Liver (tissue), 9 donors: ENCODE measurements around the gene DNAH2. TPM values are rescaled to one million over a fixed set of nuclear protein-coding genes. Genes with fewer than 3 reads are reported as not detected.

Experiments
- DNase-seq: peaks from one replicate; pipeline ENCODE4 v3.0.0-alpha.2; 2017; ENCODE audit warnings: low spot score
- H3K27ac ChIP-seq, 2 donors: one replicate each; pipeline ENCODE4 v1.7.0; 2013; ENCODE audit warnings: inconsistent platforms in 2 of 2, low read length in 2 of 2, control low read depth in 1 of 2, low read depth in 1 of 2, mild to moderate bottlenecking in 1 of 2
- H3K27me3 ChIP-seq, 4 donors: one replicate each; pipeline versions ENCODE4 v1.6.1 to v1.7.0; 2013; ENCODE audit warnings: low read length in 3 of 4, inconsistent platforms in 1 of 4, mild to moderate bottlenecking in 1 of 4, moderate library complexity in 1 of 4; ENCODE audit not compliant: control insufficient read depth in 4 of 4, insufficient read depth in 4 of 4
- H3K36me3 ChIP-seq, 4 donors: one replicate each; pipeline versions ENCODE4 v1.6.1 to v1.7.0; 2013; ENCODE audit warnings: low read length in 3 of 4, mild to moderate bottlenecking in 3 of 4, low read depth in 1 of 4, moderate library complexity in 1 of 4; ENCODE audit not compliant: control insufficient read depth in 4 of 4, insufficient read depth in 3 of 4
- H3K4me1 ChIP-seq, 4 donors: one replicate each; pipeline versions ENCODE4 v1.6.1 to v1.7.0; 2013; ENCODE audit warnings: low read length in 3 of 4, mild to moderate bottlenecking in 3 of 4, moderate library complexity in 1 of 4; ENCODE audit not compliant: control insufficient read depth in 4 of 4, insufficient read depth in 4 of 4
- H3K4me3 ChIP-seq, 3 donors: one replicate each; pipeline versions ENCODE4 v1.6.1 to v1.7.0; 2013; ENCODE audit warnings: low read length in 3 of 3, control low read depth in 1 of 3, low read depth in 1 of 3, mild to moderate bottlenecking in 1 of 3
- H3K9ac ChIP-seq, 2 donors: one replicate each; pipeline ENCODE4 v1.7.0; 2013; ENCODE audit warnings: low read length in 2 of 2, mild to moderate bottlenecking in 2 of 2, moderate library complexity in 2 of 2, control low read depth in 1 of 2, low read depth in 1 of 2
- H3K9me3 ChIP-seq, 4 donors: one replicate each; pipeline versions ENCODE4 v1.6.1 to v1.7.0; 2013; ENCODE audit warnings: low read length in 3 of 4; ENCODE audit not compliant: control insufficient read depth in 4 of 4
- ATF3 ChIP-seq: IDR thresholded peaks from 2 replicates; pipeline ENCODE4 v1.6.1; 2016; ENCODE audit warnings: antibody characterized with exemption
- CTCF ChIP-seq: fragments of 150-350 bp; IDR thresholded peaks from 2 replicates; pipeline ENCODE4 v1.5.1; 2017; ENCODE audit warnings: improper control_type of control experiment, low read depth, low read length; ENCODE audit not compliant: missing input control
- EGR1 ChIP-seq, 2 donors: IDR thresholded peaks; 2 replicates each; pipeline ENCODE4 v1.6.1; 2016 to 2018; ENCODE audit warnings: antibody characterized with exemption in 2 of 2, low read depth in 2 of 2
- FOXA1 ChIP-seq: IDR thresholded peaks from 2 replicates; pipeline ENCODE4 v1.6.1; 2016; ENCODE audit warnings: antibody characterized with exemption
- FOXA2 ChIP-seq: IDR thresholded peaks from 2 replicates; pipeline ENCODE4 v1.6.1; 2016; ENCODE audit warnings: antibody characterized with exemption
- GABPA ChIP-seq, 2 donors: IDR thresholded peaks in 1 of 2; conservative IDR thresholded peaks in 1 of 2; 2 replicates each; pipeline ENCODE4 v1.6.1; 2016; ENCODE audit warnings: antibody characterized with exemption in 2 of 2, mild to moderate bottlenecking in 1 of 2, moderate library complexity in 1 of 2
- HNF4A ChIP-seq, 2 donors: conservative IDR thresholded peaks; 2 replicates each; pipeline ENCODE4 v1.6.1; 2016; ENCODE audit warnings: antibody characterized with exemption in 2 of 2, mild to moderate bottlenecking in 2 of 2
- HNF4G ChIP-seq: IDR thresholded peaks from 2 replicates; pipeline ENCODE4 v1.6.1; 2016; ENCODE audit warnings: antibody characterized with exemption
- JUND ChIP-seq, 2 donors: IDR thresholded peaks; 2 replicates each; pipeline ENCODE4 v1.6.1; 2016; ENCODE audit warnings: antibody characterized with exemption in 2 of 2
- MAX ChIP-seq: IDR thresholded peaks from 2 replicates; pipeline ENCODE4 v1.6.1; 2016; ENCODE audit warnings: antibody characterized with exemption
- NR2F2 ChIP-seq: IDR thresholded peaks from 2 replicates; pipeline ENCODE4 v1.6.1; 2016; ENCODE audit warnings: antibody characterized with exemption
- RAD21 ChIP-seq, 2 donors: IDR thresholded peaks; 2 replicates each; pipeline ENCODE4 v1.6.1; 2016; ENCODE audit warnings: antibody characterized with exemption in 2 of 2, mild to moderate bottlenecking in 2 of 2
- REST ChIP-seq: IDR thresholded peaks from 2 replicates; pipeline ENCODE4 v1.6.1; 2016; ENCODE audit warnings: antibody characterized with exemption, mild to moderate bottlenecking
- RXRA ChIP-seq, 2 donors: IDR thresholded peaks; 2 replicates each; pipeline ENCODE4 v1.6.1; 2017 to 2018; ENCODE audit warnings: antibody characterized with exemption in 2 of 2, mild to moderate bottlenecking in 1 of 2
- SP1 ChIP-seq: IDR thresholded peaks from 2 replicates; pipeline ENCODE4 v1.6.1; 2018; ENCODE audit warnings: antibody characterized with exemption, mild to moderate bottlenecking
- TAF1 ChIP-seq: conservative IDR thresholded peaks from 2 replicates; pipeline ENCODE4 v1.6.1; 2016; ENCODE audit warnings: antibody characterized with exemption, mild to moderate bottlenecking
- YY1 ChIP-seq: IDR thresholded peaks from 2 replicates; pipeline ENCODE4 v1.6.1; 2016; ENCODE audit warnings: antibody characterized with exemption, mild to moderate bottlenecking
- ZBTB33 ChIP-seq: IDR thresholded peaks from 2 replicates; pipeline ENCODE4 v1.6.1; 2016; ENCODE audit warnings: antibody characterized with exemption
- WGBS: extraction: QIAGEN DNeasy Blood & Tissue Kit; methylation state at CpG from one replicate; pipeline ENCODE4 v1.1.7; 2013; 5-methylcytosine and 5-hydroxymethylcytosine counted together
- polyA plus RNA-seq, 2 donors: library from polyadenylated mRNA; stranded (reverse) in 1 of 2; unstranded in 1 of 2; fragments of 200-250 nt in 1 of 2; fragments of >200 nt in 1 of 2; fragmentation: Nextera tagmentation in 1 of 2; extraction: Ambion mirVana in 1 of 2; gene quantifications; one replicate each; pipeline versions ENCODE4 v1.2.1 to v1.2.3, GENCODE V29; 2013 to 2015
- total RNA-seq, 2 donors: library from RNA; depleted of rRNA; stranded (reverse); fragments of >200 nt; gene quantifications; one replicate each; pipeline ENCODE4 v1.2.3, GENCODE V29; 2014
- donor health status: healthy.
- donor health status: healthy.
- donor health status: healthy.
- donor health status: healthy.
- donor health status: healthy.

Gene DNAH2
- total and polyA plus RNA-seq, 4 donors = under 0.01 to 0.25 (median 0.05) TPM

- no peak for TF ChIP-seq MAX
- TF ChIP-seq SP1 = no peak
- no peak for TF ChIP-seq GABPA (IDR thresholded peaks at IDR 0.05 in 1 of 2, conservative IDR thresholded peaks at IDR 0.05 in 1 of 2)
- no peak for TF ChIP-seq RAD21 (IDR thresholded peaks at IDR 0.05)
- TF ChIP-seq EGR1 (IDR thresholded peaks at IDR 0.05; ENCODE audit: low read depth in 2 of 2) = no peak
- TF ChIP-seq FOXA2 = no peak
- TF ChIP-seq NR2F2 = no peak
- no peak for TF ChIP-seq HNF4G
- TF ChIP-seq RXRA (IDR thresholded peaks at IDR 0.05) = no peak
- no peak for TF ChIP-seq HNF4A (conservative IDR thresholded peaks at IDR 0.05)
- TF ChIP-seq FOXA1 = no peak
- no peak for TF ChIP-seq ZBTB33
- TF ChIP-seq ATF3 = no peak
- TF ChIP-seq JUND (IDR thresholded peaks at IDR 0.05) = no peak
- TF ChIP-seq CTCF = no peak
- TF ChIP-seq TAF1 = no peak
- TF ChIP-seq YY1 = no peak
- TF ChIP-seq REST = no peak
- no peaks in the 10 kb centered on the region for H3K36me3 ChIP-seq
- 81% methylated on average over 9 of the region's 9 CpGs for WGBS
- DNase-seq = no peak
- H3K9ac ChIP-seq = no peak overlapping the region
- H3K9me3 ChIP-seq = no peaks in the 10 kb centered on the region
- no peaks in the 10 kb centered on the region for H3K4me1 ChIP-seq
- no peak overlapping the region for H3K4me3 ChIP-seq
- no peaks in the 10 kb centered on the region for H3K27me3 ChIP-seq
- no peak overlapping the region for H3K27ac ChIP-seq
These were observed 106.7 kb downstream of the DNAH2 start for GRCh38 chr17:7824021-7824924.
